ENCODE results near the gene RIPOR2.

DNA sequence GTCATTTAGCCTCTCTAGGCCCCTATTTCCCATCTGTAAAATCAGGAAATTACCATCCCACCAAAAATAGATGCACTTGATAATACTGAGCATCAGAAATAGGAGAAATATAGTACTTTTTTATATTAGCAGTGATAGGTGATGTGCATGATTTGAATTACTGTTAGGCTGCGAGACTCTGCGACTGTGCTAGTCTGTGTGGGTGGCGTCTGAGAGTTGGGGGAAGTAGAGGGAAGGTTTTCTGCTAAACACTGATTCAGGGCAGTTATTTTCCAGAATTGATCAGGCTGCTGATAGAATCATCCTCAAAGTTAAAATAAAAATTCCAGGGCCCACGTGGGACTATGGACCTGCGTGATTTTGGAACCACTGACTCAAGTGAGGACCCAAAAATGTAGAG is 76.6 kb downstream of the RIPOR2 start:
- TF ChIP-seq, protein P1, sequence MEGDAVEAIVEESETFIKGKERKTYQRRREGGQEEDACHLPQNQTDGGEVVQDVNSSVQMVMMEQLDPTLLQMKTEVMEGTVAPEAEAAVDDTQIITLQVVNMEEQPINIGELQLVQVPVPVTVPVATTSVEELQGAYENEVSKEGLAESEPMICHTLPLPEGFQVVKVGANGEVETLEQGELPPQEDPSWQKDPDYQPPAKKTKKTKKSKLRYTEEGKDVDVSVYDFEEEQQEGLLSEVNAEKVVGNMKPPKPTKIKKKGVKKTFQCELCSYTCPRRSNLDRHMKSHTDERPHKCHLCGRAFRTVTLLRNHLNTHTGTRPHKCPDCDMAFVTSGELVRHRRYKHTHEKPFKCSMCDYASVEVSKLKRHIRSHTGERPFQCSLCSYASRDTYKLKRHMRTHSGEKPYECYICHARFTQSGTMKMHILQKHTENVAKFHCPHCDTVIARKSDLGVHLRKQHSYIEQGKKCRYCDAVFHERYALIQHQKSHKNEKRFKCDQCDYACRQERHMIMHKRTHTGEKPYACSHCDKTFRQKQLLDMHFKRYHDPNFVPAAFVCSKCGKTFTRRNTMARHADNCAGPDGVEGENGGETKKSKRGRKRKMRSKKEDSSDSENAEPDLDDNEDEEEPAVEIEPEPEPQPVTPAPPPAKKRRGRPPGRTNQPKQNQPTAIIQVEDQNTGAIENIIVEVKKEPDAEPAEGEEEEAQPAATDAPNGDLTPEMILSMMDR (conservative IDR thresholded peaks at IDR 0.05 in 1 of 2, IDR thresholded peaks at IDR 0.05 in 1 of 2; ENCODE audit: extremely low read depth in 1 of 2, insufficient read depth in 1 of 2, low read depth in 1 of 2, low read length in 2 of 2), result no peak
- no peak for TF ChIP-seq EZH2 (IDR thresholded peaks at IDR 0.05; ENCODE audit: borderline replicate concordance, low read length)

Measured in mammary epithelial cell (primary cell).